Heart left ventricle (tissue), 13 donors: ENCODE results near the gene SSBP2.

Experiments used
- CTCF ChIP-seq, 12 donors: fragments of 200-600 bp; sonication (generic) in 4 of 12; IDR thresholded peaks; one replicate each; pipeline versions ENCODE4 v1.5.0 to v1.8.0; 2018 to 2022; ENCODE audit warnings: antibody characterized with exemption in 12 of 12, mild to moderate bottlenecking in 5 of 12
- POLR2A ChIP-seq, 2 donors: fragments of 450-650 bp; IDR thresholded peaks; one replicate each; pipeline ENCODE4 v1.6.1; 2017; ENCODE audit warnings: antibody characterized with exemption in 2 of 2, mild to moderate bottlenecking in 2 of 2, moderate library complexity in 2 of 2
- donor health status: ischemic (EF 13 %, LVEDD 7.1; RV severe dilation, severe dysfunction).
- donor health status: DM: no; HTN: yes; CAD: no.
- donor health status: DM: no; HTN: no; CAD: no.
- donor health status: ischemic (EF 25% LVEDD 6.9; RV normal size, moderate dysfunction).
- donor health status: ischemic (EF 25% LVEDD 5.7; RV mildly dilated, moderate dysfunction).
- donor health status: ischemic (EF 35%, LVEDD 5.7; RV mildly dilated, moderate dysfunction).
- donor health status: nonischemic (EF 11% LVEDD 7.7; RV severe dilation, severe dysfunction).
- donor health status: DM: yes; HTN: yes; CAD: no.
- donor health status: PGD.
- donor health status: ischemic (EF 29% LVEDD 5.4; RV normal size, mild dysfunction).
- donor health status: nonischemic (EF 23%, LVEDD 6.1; RV moderate dilation, normal function).

GRCh38 chr5:81409361-81409760, 341.5 kb downstream of the SSBP2 start:
- no peak for TF ChIP-seq CTCF (IDR thresholded peaks at IDR 0.05)
- TF ChIP-seq POLR2A (IDR thresholded peaks at IDR 0.05), result no peak
